IMR-90 (cell line): Measurements from ENCODE around the gene RAPGEF2. TPM values are rescaled to one million over a fixed set of nuclear protein-coding genes. Genes with fewer than 3 reads are reported as not detected.

Experiments
- ATAC-seq: fragments of 200-7000 bp; cut with Tn5 transposase; 2 replicates; pipeline ENCODE4 v1.9.1; 2020; ENCODE audit warnings: low read depth, mild to moderate bottlenecking, moderate library complexity
- BruUV-seq: library from RNA; stranded (reverse); fragments of 400-500 nt; replicated peaks from 2 replicates; lab custom pipeline; 2021; lab: Mats Ljungman, UMichigan
- CTCF ChIA-PET: fragments of 300-600 bp; formaldehyde crosslinking; extraction: SDS; loops from one replicate; lab custom pipeline; 2021; ENCODE audit warnings: antibody characterized with exemption; lab: Yijun Ruan, JAX
- POLR2A ChIA-PET: fragments of 300-600 bp; sonication (Branson Sonifier 250); formaldehyde crosslinking; loops from one replicate; lab custom pipeline; 2022; ENCODE audit warnings: antibody characterized with exemption; ENCODE audit not compliant: unreplicated experiment; lab: Charles Lee
- DNase-seq: peaks from one replicate; pipeline ENCODE4 v3.0.0; 2013
- H2AFZ ChIP-seq: replicated peaks from 2 replicates; pipeline ENCODE3; 2013; ENCODE audit warnings: low read length, mild to moderate bottlenecking; ENCODE audit not compliant: poor library complexity
- H2AK5ac ChIP-seq: 2 replicates; pipeline ENCODE4 v1.6.1; 2013; ENCODE audit warnings: low read depth, low read length, inconsistent platforms
- H2AK9ac ChIP-seq: replicated peaks from 2 replicates; pipeline ENCODE3; 2013; ENCODE audit warnings: mild to moderate bottlenecking, low read depth, low read length, moderate library complexity; ENCODE audit not compliant: poor library complexity
- H2BK120ac ChIP-seq: 2 replicates; pipeline ENCODE4 v1.6.1; 2013; ENCODE audit warnings: low read depth, low read length, inconsistent platforms
- H2BK15ac ChIP-seq: 3 replicates; pipeline ENCODE4 v1.6.1; 2013; ENCODE audit warnings: low read depth, low read length, inconsistent platforms
- H2BK20ac ChIP-seq: 2 replicates; pipeline ENCODE4 v1.6.1; 2013; ENCODE audit warnings: low read depth, mild to moderate bottlenecking, inconsistent platforms, low read length, moderate library complexity
- H2BK5ac ChIP-seq: 2 replicates; pipeline ENCODE4 v1.6.1; 2013; ENCODE audit warnings: mild to moderate bottlenecking, low read depth, low read length, inconsistent platforms; ENCODE audit not compliant: poor library complexity, severe bottlenecking
- H3K14ac ChIP-seq: replicated peaks from 2 replicates; pipeline ENCODE4 v1.6.1; 2013; ENCODE audit warnings: low read depth, low read length, inconsistent platforms
- H3K18ac ChIP-seq: 2 replicates; pipeline ENCODE4 v1.6.1; 2013; ENCODE audit warnings: low read depth, low read length, control low read depth
- H3K23ac ChIP-seq: 2 replicates; pipeline ENCODE4 v1.6.1; 2013; ENCODE audit warnings: low read depth, low read length, inconsistent platforms
- H3K27ac ChIP-seq: 2 replicates; pipeline ENCODE4 v1.5.1; 2013; ENCODE audit warnings: mild to moderate bottlenecking, control low read depth, low read length; ENCODE audit not compliant: insufficient read depth
- H3K27me3 ChIP-seq: 2 replicates; pipeline ENCODE4 v1.6.1; 2013; ENCODE audit warnings: low read length; ENCODE audit not compliant: control insufficient read depth, insufficient read depth
- H3K36me3 ChIP-seq: 2 replicates; pipeline ENCODE4 v1.6.1; 2013; ENCODE audit warnings: low read length, mixed read lengths; ENCODE audit not compliant: control insufficient read depth, insufficient read depth
- H3K4ac ChIP-seq: 2 replicates; pipeline ENCODE4 v1.6.1; 2013; ENCODE audit warnings: low read depth, low read length, inconsistent platforms
- H3K4me1 ChIP-seq: 2 replicates; pipeline ENCODE4 v1.6.1; 2013; ENCODE audit warnings: low read length, mixed read lengths; ENCODE audit not compliant: control insufficient read depth, insufficient read depth
- H3K4me2 ChIP-seq: 2 replicates; pipeline ENCODE4 v1.6.1; 2013; ENCODE audit warnings: low read depth, mild to moderate bottlenecking, control low read depth, low read length, moderate library complexity
- H3K4me3 ChIP-seq: 2 replicates; pipeline ENCODE4 v1.5.1; 2013; ENCODE audit warnings: low read depth, mild to moderate bottlenecking, control low read depth, low read length, moderate library complexity; ENCODE audit not compliant: insufficient read depth
- H3K56ac ChIP-seq: 2 replicates; pipeline ENCODE4 v1.6.1; 2013; ENCODE audit warnings: low read length, inconsistent platforms; ENCODE audit not compliant: insufficient read depth; ENCODE audit errors: extremely low read depth
- H3K79me1 ChIP-seq, 2 experiments: 2 replicates each; pipeline ENCODE4 v1.6.1; 2013; ENCODE audit warnings: low read length in 2 of 2, inconsistent platforms in 1 of 2, low read depth in 1 of 2
- H3K9ac ChIP-seq: 2 replicates; pipeline ENCODE4 v1.6.1; 2013; ENCODE audit warnings: low read depth, low read length, control low read depth
- H3K9me1 ChIP-seq: 2 replicates; pipeline ENCODE4 v1.6.1; 2013; ENCODE audit warnings: low read length, inconsistent platforms; ENCODE audit not compliant: insufficient read depth
- H3K9me3 ChIP-seq: 2 replicates; pipeline ENCODE4 v1.6.1; 2013; ENCODE audit warnings: low read length; ENCODE audit not compliant: control insufficient read depth, insufficient read depth
- H4K20me1 ChIP-seq: 2 replicates; pipeline ENCODE4 v1.6.1; 2013; ENCODE audit warnings: low read length, inconsistent platforms; ENCODE audit not compliant: insufficient read depth
- H4K5ac ChIP-seq: 2 replicates; pipeline ENCODE4 v1.6.1; 2013; ENCODE audit warnings: mild to moderate bottlenecking, low read depth, low read length, control low read depth
- H4K8ac ChIP-seq, 2 experiments: 2 replicates each; pipeline ENCODE4 v1.6.1; 2013; ENCODE audit warnings: low read depth in 2 of 2, low read length in 2 of 2, control low read depth in 1 of 2, inconsistent platforms in 1 of 2
- H4K91ac ChIP-seq: 2 replicates; pipeline ENCODE4 v1.6.1; 2013; ENCODE audit warnings: low read depth, low read length, inconsistent platforms; ENCODE audit not compliant: insufficient read depth
- BHLHE40 ChIP-seq: fragments of 150-350 bp; IDR thresholded peaks from 2 replicates; pipeline ENCODE4 v1.6.1; 2016; ENCODE audit warnings: mild to moderate bottlenecking, low read depth, low read length
- CEBPB ChIP-seq: IDR thresholded peaks from 2 replicates; pipeline ENCODE4 v1.6.1; 2012; ENCODE audit warnings: low read depth, low read length, improper control_type of control experiment
- CHD1 ChIP-seq: IDR thresholded peaks from 2 replicates; pipeline ENCODE4 v1.6.1; 2012; ENCODE audit warnings: low read depth, low read length, improper control_type of control experiment
- FOS ChIP-seq: fragments of 150-350 bp; IDR thresholded peaks from 2 replicates; pipeline ENCODE4 v1.6.1; 2016; ENCODE audit warnings: low read depth, low read length
- MXI1 ChIP-seq: IDR thresholded peaks from 2 replicates; pipeline ENCODE4 v1.6.1; 2012; ENCODE audit warnings: low read depth, mild to moderate bottlenecking, low read length, moderate library complexity, borderline replicate concordance
- NFE2L2 ChIP-seq: fragments of 150-350 bp; IDR thresholded peaks from 2 replicates; pipeline ENCODE4 v1.6.1; 2016; ENCODE audit warnings: low read depth, mild to moderate bottlenecking, low read length
- RAD21 ChIP-seq: IDR thresholded peaks from 2 replicates; pipeline ENCODE4 v1.6.1; 2012; ENCODE audit warnings: low read length, improper control_type of control experiment
- RFX5 ChIP-seq: IDR thresholded peaks from 2 replicates; pipeline ENCODE4 v1.8.0; 2012; ENCODE audit warnings: low read depth, mild to moderate bottlenecking, low read length, moderate library complexity
- WGBS, 2 experiments: methylation state at CpG; one replicate each; pipeline versions ENCODE4 v1.1.5 to v1.1.7; 2013; ENCODE audit warnings: missing lambda C conversion rate in 2 of 2; ENCODE audit not compliant: insufficient read length in 1 of 2; ENCODE audit errors: extremely low coverage in 2 of 2; 5-methylcytosine and 5-hydroxymethylcytosine counted together
- dilution Hi-C: fragments of 300-500 bp; cut with HindIII; formaldehyde crosslinking; loops from one replicate; pipeline ENCODE4 v1.14.3; 2018; ENCODE audit warnings: low sequenced_read_pairs; ENCODE audit not compliant: unreplicated experiment
- in situ Hi-C: fragments of 300-500 bp; cut with MboI; formaldehyde crosslinking; loops from 3 replicates; pipeline ENCODE4 v1.14.3; 2019; ENCODE audit warnings: low sequenced_read_pairs, inconsistent platforms, mixed read lengths
- intact Hi-C: fragments of 100-400 bp; cut with micrococcal nuclease; formaldehyde crosslinking; loops from 2 replicates; pipeline ENCODE4 v1.10.0; 2022
- polyA plus RNA-seq, 3 experiments: library from polyadenylated mRNA; depleted of rRNA; stranded (reverse); fragments of >200 nt; gene quantifications; 2 replicates each; pipeline ENCODE4 v1.2.3, GENCODE V29; 2012; ENCODE audit warnings: low replicate concordance in 1 of 3
- total RNA-seq: library from RNA; depleted of rRNA; stranded (reverse); fragments of >200 nt; gene quantifications from 2 replicates; pipeline ENCODE4 v1.2.3, GENCODE V29; 2012
- TF ChIP-seq, protein P1 (sequence below): conservative IDR thresholded peaks from 2 replicates; pipeline ENCODE4 v1.5.1; 2012; ENCODE audit warnings: mild to moderate bottlenecking, low read depth, low read length, improper control_type of control experiment
- TF ChIP-seq, protein P2 (sequence below): fragments of 150-350 bp; IDR thresholded peaks from 2 replicates; pipeline ENCODE4 v1.6.1; 2016; ENCODE audit warnings: low read depth, mild to moderate bottlenecking, low read length, moderate library complexity, borderline replicate concordance

The RAPGEF2 gene
- total and polyA plus RNA-seq, 2 of the 4 experiments (the other 2 are of a cell fraction): 27.6 to 109 TPM

DNA sequence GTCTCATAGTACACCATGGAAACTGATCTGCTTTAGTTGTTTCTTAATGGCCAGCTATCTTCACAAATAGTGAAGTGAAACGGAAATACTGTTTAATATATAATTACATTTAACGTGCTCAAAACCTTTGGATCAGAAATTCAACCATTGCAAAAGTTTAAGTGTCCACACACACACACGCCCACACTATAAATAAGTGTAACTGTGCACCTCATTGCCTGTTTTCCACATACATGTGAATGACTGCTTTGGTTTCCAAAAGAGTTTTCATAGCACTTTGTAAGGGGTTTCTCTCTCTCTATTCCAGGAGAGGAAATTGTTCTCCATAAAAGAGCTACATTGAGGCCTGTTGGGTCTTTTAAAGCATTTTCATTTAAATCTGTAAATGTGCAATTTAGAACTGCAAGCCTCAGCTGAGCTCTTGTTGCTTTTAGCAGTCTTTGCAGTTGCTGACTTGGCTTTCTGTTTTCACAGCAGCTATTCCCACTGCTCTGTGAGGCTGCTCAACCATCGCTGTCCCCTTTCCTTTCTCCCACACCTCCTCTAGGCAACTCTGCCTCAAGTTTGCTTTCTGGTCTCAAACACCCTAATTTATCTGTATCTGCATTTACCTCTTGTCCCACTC, 94.5 kb downstream of the RAPGEF2 start:
- Histone ChIP-seq H2AK9ac (no peak overlapping the region), H4K8ac (no peak overlapping the region), H3K14ac (no peak overlapping the region), H2AFZ (no peak overlapping the region), H3K27ac (no peak overlapping the region), H3K9me1 (no peaks in the 10 kb centered on the region; the same call in 1 of the 2 replicates), H2AK5ac (no peak overlapping the region), H3K27me3 (no peaks in the 10 kb centered on the region), H3K23ac (peak overlapping the region; percentile 51; the same call in 1 of the 2 replicates), H4K5ac (no peak overlapping the region), H2BK20ac (no peak overlapping the region), H3K9me3 (no peaks in the 10 kb centered on the region), H2BK5ac (no peak overlapping the region), H3K36me3 (no peaks in the 10 kb centered on the region), H3K4ac (no peak overlapping the region), H3K79me1 (peaks cover 8% of the 10 kb centered on the region in 2 experiments; a peak in 2 of 4 replicates), H4K91ac (no peak overlapping the region), H2BK15ac (no peak overlapping the region), H3K18ac (no peak overlapping the region), H3K9ac (no peak overlapping the region), H3K56ac (no peak overlapping the region), H3K4me2 (peak overlapping the region; percentile 60; the same call in 1 of the 2 replicates), H2BK120ac (no peak overlapping the region), H3K4me3 (no peak overlapping the region), H3K4me1 (no peaks in the 10 kb centered on the region), H4K20me1 (no peaks in the 10 kb centered on the region)
- no CpG with 5 or more reads among the region's 4 CpGs for WGBS, 2 experiments
- in situ Hi-C loops (loop anchor here (25.0 kb wide), 1 partner anchor 935 kb away; no protein-coding TSS in a partner anchor), intact Hi-C loops (no loop called here), dilution Hi-C loops (no loop called here)
- no peak for TF ChIP-seq CEBPB
- TF ChIP-seq RFX5: no peak
- no peak for TF ChIP-seq CHD1
- no peak for TF ChIP-seq NFE2L2
- TF ChIP-seq RAD21: no peak
- TF ChIP-seq, protein P1, sequence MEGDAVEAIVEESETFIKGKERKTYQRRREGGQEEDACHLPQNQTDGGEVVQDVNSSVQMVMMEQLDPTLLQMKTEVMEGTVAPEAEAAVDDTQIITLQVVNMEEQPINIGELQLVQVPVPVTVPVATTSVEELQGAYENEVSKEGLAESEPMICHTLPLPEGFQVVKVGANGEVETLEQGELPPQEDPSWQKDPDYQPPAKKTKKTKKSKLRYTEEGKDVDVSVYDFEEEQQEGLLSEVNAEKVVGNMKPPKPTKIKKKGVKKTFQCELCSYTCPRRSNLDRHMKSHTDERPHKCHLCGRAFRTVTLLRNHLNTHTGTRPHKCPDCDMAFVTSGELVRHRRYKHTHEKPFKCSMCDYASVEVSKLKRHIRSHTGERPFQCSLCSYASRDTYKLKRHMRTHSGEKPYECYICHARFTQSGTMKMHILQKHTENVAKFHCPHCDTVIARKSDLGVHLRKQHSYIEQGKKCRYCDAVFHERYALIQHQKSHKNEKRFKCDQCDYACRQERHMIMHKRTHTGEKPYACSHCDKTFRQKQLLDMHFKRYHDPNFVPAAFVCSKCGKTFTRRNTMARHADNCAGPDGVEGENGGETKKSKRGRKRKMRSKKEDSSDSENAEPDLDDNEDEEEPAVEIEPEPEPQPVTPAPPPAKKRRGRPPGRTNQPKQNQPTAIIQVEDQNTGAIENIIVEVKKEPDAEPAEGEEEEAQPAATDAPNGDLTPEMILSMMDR: no peak
- no peak for TF ChIP-seq FOS
- TF ChIP-seq MXI1: no peak
- TF ChIP-seq, protein P2, sequence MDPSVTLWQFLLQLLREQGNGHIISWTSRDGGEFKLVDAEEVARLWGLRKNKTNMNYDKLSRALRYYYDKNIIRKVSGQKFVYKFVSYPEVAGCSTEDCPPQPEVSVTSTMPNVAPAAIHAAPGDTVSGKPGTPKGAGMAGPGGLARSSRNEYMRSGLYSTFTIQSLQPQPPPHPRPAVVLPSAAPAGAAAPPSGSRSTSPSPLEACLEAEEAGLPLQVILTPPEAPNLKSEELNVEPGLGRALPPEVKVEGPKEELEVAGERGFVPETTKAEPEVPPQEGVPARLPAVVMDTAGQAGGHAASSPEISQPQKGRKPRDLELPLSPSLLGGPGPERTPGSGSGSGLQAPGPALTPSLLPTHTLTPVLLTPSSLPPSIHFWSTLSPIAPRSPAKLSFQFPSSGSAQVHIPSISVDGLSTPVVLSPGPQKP: no peak
- no peak for TF ChIP-seq BHLHE40
- POLR2A ChIA-PET: no interaction called here
- no TSS peak for BruUV-seq
- ATAC-seq (no peak), DNase-seq (no peak)
- CTCF ChIA-PET: interaction anchor here (0.7 kb wide), 1 partner anchor 16 kb away, joined by 3 read pairs; no protein-coding TSS in a partner anchor
